CD4-positive, alpha-beta T cell (primary cell): ENCODE data around the gene SLCO4A1. TPM values are rescaled to one million over a fixed set of nuclear protein-coding genes. Genes with fewer than 3 reads are reported as not detected.
A peak's percentile ranks its signal among the peaks of the same experiment; 100 is the strongest.

Experiments
- ATAC-seq: fragments of 200-7000 bp; cut with Tn5 transposase; one replicate; pipeline ENCODE4 v1.10.0; 2022; ENCODE audit warnings: mild to moderate bottlenecking; ENCODE audit not compliant: poor library complexity
- CTCF ChIA-PET: fragments of 350-600 bp; sonication (Branson Sonifier 250); formaldehyde crosslinking; loops from one replicate; lab custom pipeline; 2021; ENCODE audit warnings: antibody characterized with exemption, inconsistent platforms; lab: Charles Lee
- POLR2A ChIA-PET: fragments of 350-600 bp; sonication (Branson Sonifier 250); formaldehyde crosslinking; loops from one replicate; lab custom pipeline; 2021; ENCODE audit warnings: antibody characterized with exemption, inconsistent platforms; lab: Charles Lee
- DNase-seq, 14 experiments: peaks; one replicate each; pipeline ENCODE4 v3.0.0-alpha.2; 2013 to 2020; ENCODE audit warnings: mixed read lengths in 2 of 14
- H3K27ac ChIP-seq, 2 donors: one replicate each; pipeline versions ENCODE4 v1.5.1 to v1.7.0; 2013; ENCODE audit warnings: low read length in 2 of 2, low read depth in 1 of 2, mild to moderate bottlenecking in 1 of 2
- H3K27me3 ChIP-seq, 2 experiments: 1 replicate in 1 of 2; 2 replicates in 1 of 2; pipeline versions ENCODE4 v1.6.1 to v1.7.0; 2013; ENCODE audit warnings: low read length in 2 of 2, control low read depth in 1 of 2, mild to moderate bottlenecking in 1 of 2, moderate library complexity in 1 of 2; ENCODE audit not compliant: insufficient read depth in 2 of 2, control insufficient read depth in 1 of 2
- H3K36me3 ChIP-seq: one replicate; pipeline ENCODE4 v1.6.1; 2013; ENCODE audit warnings: low read length, control low read depth; ENCODE audit not compliant: insufficient read depth
- H3K4me1 ChIP-seq: one replicate; pipeline ENCODE4 v1.6.1; 2013; ENCODE audit warnings: low read length, control low read depth; ENCODE audit not compliant: insufficient read depth
- H3K4me3 ChIP-seq: one replicate; pipeline ENCODE4 v1.5.1; 2013; ENCODE audit warnings: mild to moderate bottlenecking, low read length, moderate library complexity
- H3K9me3 ChIP-seq, 2 experiments: 1 replicate in 1 of 2; 2 replicates in 1 of 2; pipeline versions ENCODE4 v1.6.1 to v1.7.0; 2013; ENCODE audit warnings: low read length in 2 of 2, mild to moderate bottlenecking in 2 of 2, control low read depth in 1 of 2, moderate library complexity in 1 of 2; ENCODE audit not compliant: control insufficient read depth in 1 of 2, insufficient read depth in 1 of 2
- H3K27ac Mint-ChIP-seq: one replicate; pipeline ENCODE4 v1.8.0; 2020; ENCODE audit warnings: mixed read lengths
- H3K27me3 Mint-ChIP-seq: one replicate; pipeline ENCODE4 v1.8.0; 2021; ENCODE audit warnings: mixed read lengths
- H3K36me3 Mint-ChIP-seq: one replicate; pipeline ENCODE4 v1.8.0; 2021; ENCODE audit warnings: low read depth, mixed read lengths
- H3K4me1 Mint-ChIP-seq: one replicate; pipeline ENCODE4 v1.8.0; 2021; ENCODE audit warnings: low read depth, mixed read lengths
- H3K4me3 Mint-ChIP-seq: one replicate; pipeline ENCODE4 v1.8.0; 2020; ENCODE audit warnings: mild to moderate bottlenecking, mixed read lengths
- H3K9me3 Mint-ChIP-seq: one replicate; pipeline ENCODE4 v1.8.0; 2020; ENCODE audit warnings: mixed read lengths
- intact Hi-C, 2 experiments: fragments of 100-400 bp; cut with DNase I in 1 of 2; cut with micrococcal nuclease in 1 of 2; formaldehyde crosslinking; loops; one replicate each; pipeline versions ENCODE4 v1.15.1 to v1.9.0; 2023 to 2025; cut with DNase I, micrococcal nuclease
- total RNA-seq, 174 experiments: library from RNA in 2 of 174; stranded (reverse) in 2 of 174; gene quantifications; one replicate each; pipeline ENCODE4 v1.2.3 and lab custom pipeline; 2021 to 2026
- TF ChIP-seq, protein P1 (sequence below): fragments of 200-600 bp; IDR thresholded peaks from one replicate; pipeline ENCODE4 v1.8.0; 2022; ENCODE audit warnings: antibody characterized with exemption, mild to moderate bottlenecking

Gene SLCO4A1
- total RNA-seq, 2 experiments from 2014 or later, result 2.3 to 2.5 TPM

DNA sequence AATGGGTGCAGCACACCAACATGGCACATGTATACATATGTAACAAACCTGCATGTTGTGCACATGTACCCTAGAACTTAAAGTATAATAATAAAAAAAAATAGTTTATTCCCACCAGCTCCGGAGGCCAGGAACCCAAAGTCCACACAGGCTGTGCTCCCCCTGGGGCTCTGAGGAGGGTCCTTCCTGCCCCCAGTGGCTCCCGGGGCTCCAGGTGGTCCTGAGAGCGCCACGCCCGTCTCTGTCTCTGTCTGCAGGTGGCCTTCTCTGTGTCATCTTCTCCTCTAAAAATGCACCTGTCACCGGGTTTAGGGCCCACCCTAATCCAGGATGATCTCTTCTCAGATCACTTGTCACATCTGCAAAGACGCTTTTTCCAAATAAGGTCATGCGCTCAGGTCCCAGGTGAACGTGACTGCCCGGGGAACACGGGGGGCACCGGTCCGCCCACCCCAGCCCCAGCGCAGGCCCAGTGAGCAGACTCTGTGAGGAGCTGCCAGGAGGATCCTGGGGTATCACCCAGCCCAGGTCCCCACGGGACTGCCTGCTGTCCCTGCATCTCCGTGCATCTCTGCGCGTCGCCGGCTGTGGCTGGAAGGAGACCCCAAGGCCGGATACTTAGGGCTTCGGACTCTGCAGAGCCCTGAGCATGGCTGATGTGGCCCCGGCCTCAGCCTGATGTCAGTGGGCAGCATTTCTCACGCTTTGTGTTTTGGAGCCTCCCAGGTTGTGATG is 11.8 kb downstream of the SLCO4A1 start:
- H3K27me3 Mint-ChIP-seq, result no peaks in the 10 kb centered on the region
- Histone ChIP-seq H3K9me3 (no peaks in the 10 kb centered on the region), H3K4me1 (peaks cover 38% of the 10 kb centered on the region), H3K36me3 (peaks cover 2% of the 10 kb centered on the region), H3K4me3 (no peak overlapping the region), H3K27ac (no peak overlapping the region), H3K27me3 (no peaks in the 10 kb centered on the region)
- DNase-seq (no peak), ATAC-seq (no peak)
- TF ChIP-seq, protein P1, sequence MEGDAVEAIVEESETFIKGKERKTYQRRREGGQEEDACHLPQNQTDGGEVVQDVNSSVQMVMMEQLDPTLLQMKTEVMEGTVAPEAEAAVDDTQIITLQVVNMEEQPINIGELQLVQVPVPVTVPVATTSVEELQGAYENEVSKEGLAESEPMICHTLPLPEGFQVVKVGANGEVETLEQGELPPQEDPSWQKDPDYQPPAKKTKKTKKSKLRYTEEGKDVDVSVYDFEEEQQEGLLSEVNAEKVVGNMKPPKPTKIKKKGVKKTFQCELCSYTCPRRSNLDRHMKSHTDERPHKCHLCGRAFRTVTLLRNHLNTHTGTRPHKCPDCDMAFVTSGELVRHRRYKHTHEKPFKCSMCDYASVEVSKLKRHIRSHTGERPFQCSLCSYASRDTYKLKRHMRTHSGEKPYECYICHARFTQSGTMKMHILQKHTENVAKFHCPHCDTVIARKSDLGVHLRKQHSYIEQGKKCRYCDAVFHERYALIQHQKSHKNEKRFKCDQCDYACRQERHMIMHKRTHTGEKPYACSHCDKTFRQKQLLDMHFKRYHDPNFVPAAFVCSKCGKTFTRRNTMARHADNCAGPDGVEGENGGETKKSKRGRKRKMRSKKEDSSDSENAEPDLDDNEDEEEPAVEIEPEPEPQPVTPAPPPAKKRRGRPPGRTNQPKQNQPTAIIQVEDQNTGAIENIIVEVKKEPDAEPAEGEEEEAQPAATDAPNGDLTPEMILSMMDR, result no peak
- ChIA-PET POLR2A (interaction anchor here (4.0 to 4.7 kb wide), 2 partner anchors 12 to 141 kb away, joined by 34 to 85 read pairs; partner anchors contain the start of genes MRGBP and SLCO4A1), CTCF (no interaction called here)
- no peak overlapping the region for H3K4me3 Mint-ChIP-seq
- no peaks in the 10 kb centered on the region for H3K9me3 Mint-ChIP-seq
- H3K4me1 Mint-ChIP-seq, result peaks cover 30% of the 10 kb centered on the region
- peak overlapping the region; percentile 66 for H3K27ac Mint-ChIP-seq
- intact Hi-C loops, result no loop called here
- H3K36me3 Mint-ChIP-seq, result peaks cover 4% of the 10 kb centered on the region

DNA sequence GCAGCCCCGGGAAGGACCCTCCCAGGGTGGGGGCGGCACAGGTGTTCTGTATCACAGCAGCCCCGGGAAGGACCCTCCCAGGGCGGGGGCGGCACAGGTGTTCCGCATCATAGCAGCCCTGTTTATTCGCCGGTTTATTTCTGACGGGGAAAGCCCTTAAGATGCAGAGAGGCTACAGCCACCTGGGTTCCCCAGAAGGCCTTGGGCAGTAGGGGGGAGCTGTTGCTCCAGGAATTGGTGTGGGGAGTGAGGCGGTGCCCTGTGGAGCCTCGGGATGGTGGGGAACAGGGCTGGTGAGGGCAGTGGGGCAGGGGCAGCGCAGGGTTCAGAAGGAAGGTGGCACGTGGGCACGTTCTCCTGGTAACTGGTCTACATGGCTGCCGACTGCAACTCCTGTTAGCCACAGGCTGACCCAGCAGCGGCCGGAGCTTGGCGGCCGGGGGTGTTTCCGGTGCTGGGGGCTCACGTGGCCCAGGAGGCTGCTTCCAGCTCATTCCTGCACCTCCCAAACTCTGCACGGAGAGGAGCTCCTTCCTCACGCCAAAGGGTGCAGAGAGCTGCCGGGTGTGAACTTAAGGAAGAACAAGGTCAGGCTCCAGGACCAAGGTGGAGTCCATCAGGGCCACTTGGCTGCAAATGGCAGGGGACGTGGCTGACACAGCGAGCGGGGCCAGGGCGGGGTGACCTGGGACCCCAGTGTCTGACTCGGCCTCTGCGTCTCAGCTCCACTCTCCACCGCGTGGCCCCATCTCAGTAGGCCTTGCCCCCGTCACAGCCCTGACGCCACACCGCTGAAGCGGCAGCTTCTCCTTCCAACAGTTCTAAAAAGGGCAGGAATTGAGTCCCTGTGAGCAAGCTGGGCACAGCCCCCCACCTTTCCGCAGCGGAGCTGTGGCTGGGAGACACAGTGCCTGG is 13.2 kb downstream of the SLCO4A1 start:
- H3K27me3 Mint-ChIP-seq, result no peaks in the 10 kb centered on the region
- ATAC-seq (no peak), DNase-seq (no peak)
- no peaks in the 10 kb centered on the region for H3K27me3 ChIP-seq
- H3K9me3 ChIP-seq, result no peaks in the 10 kb centered on the region
- H3K4me3 Mint-ChIP-seq, result no peak overlapping the region
- H3K4me1 Mint-ChIP-seq, result peaks cover 20% of the 10 kb centered on the region
- POLR2A ChIA-PET, result no interaction called here
- intact Hi-C loops, result no loop called here
- peaks cover 4% of the 10 kb centered on the region for H3K36me3 Mint-ChIP-seq
- no peak overlapping the region for H3K27ac ChIP-seq
- no peak overlapping the region for H3K27ac Mint-ChIP-seq
- H3K9me3 Mint-ChIP-seq, result no peaks in the 10 kb centered on the region
- CTCF ChIA-PET, result no interaction called here
- H3K4me1 ChIP-seq, result peaks cover 31% of the 10 kb centered on the region
- H3K4me3 ChIP-seq, result no peak overlapping the region
- peaks cover under 1% of the 10 kb centered on the region for H3K36me3 ChIP-seq
- TF ChIP-seq, protein P1, result no peak

DNA sequence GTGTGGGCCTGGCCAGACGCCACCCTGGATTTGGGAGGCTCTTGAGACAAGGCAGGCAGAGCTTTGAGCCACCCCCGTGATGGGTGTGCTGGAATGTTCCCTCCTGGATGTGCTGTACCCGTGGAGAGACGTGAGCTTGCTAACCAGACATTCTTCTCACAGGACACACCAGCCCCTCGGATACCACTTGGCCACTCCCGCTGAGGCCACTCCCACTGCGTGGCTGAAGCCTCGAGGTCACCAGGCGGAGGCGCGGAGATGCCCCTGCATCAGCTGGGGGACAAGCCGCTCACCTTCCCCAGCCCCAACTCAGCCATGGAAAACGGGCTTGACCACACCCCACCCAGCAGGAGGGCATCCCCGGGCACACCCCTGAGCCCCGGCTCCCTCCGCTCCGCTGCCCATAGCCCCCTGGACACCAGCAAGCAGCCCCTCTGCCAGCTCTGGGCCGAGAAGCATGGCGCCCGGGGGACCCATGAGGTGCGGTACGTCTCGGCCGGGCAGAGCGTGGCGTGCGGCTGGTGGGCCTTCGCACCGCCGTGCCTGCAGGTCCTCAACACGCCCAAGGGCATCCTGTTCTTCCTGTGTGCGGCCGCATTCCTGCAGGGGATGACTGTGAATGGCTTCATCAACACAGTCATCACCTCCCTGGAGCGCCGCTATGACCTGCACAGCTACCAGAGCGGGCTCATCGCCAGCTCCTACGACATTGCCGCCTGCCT is 14.1 kb downstream of the SLCO4A1 start:
- POLR2A ChIA-PET, result no interaction called here
- no peaks in the 10 kb centered on the region for H3K36me3 Mint-ChIP-seq
- H3K4me3 ChIP-seq, result no peak overlapping the region
- no peaks in the 10 kb centered on the region for H3K9me3 Mint-ChIP-seq
- intact Hi-C loops, result no loop called here
- CTCF ChIA-PET, result no interaction called here
- TF ChIP-seq, protein P1, result no peak
- no peak overlapping the region for H3K4me3 Mint-ChIP-seq
- H3K36me3 ChIP-seq, result no peaks in the 10 kb centered on the region
- no peaks in the 10 kb centered on the region for H3K27me3 ChIP-seq
- H3K27ac Mint-ChIP-seq, result no peak overlapping the region
- no peaks in the 10 kb centered on the region for H3K9me3 ChIP-seq
- no peak for DNase-seq
- no peaks in the 10 kb centered on the region for H3K27me3 Mint-ChIP-seq
- ATAC-seq, result no peak
- H3K4me1 Mint-ChIP-seq, result peaks cover 13% of the 10 kb centered on the region
- no peak overlapping the region for H3K27ac ChIP-seq
- H3K4me1 ChIP-seq, result peaks cover 23% of the 10 kb centered on the region
